Caco-2 (cell line): ENCODE data around the gene RNF214. TPM values are rescaled to one million over a fixed set of nuclear protein-coding genes. Genes with fewer than 3 reads are reported as not detected.
A peak's percentile ranks its signal among the peaks of the same experiment; 100 is the strongest.

ENCODE experiments used
- BruUV-seq: library from RNA; stranded (reverse); fragments of 400-500 nt; replicated peaks from 2 replicates; lab custom pipeline; 2021; lab: Mats Ljungman, UMichigan
- CTCF ChIA-PET: fragments of 300-600 bp; sonication (Branson Sonifier 250); formaldehyde crosslinking; loops from one replicate; lab custom pipeline; 2022; ENCODE audit warnings: antibody characterized with exemption; lab: Charles Lee
- POLR2A ChIA-PET: fragments of 300-600 bp; sonication (Branson Sonifier 250); formaldehyde crosslinking; loops from one replicate; lab custom pipeline; 2022; ENCODE audit warnings: antibody characterized with exemption; lab: Charles Lee
- DNase-seq, 2 experiments: peaks; one replicate each; pipeline versions ENCODE4 v3.0.0 to v3.0.0-alpha.2; 2020 to 2022
- H3K27me3 ChIP-seq: replicated peaks from 2 replicates; pipeline ENCODE4 v1.6.0; 2011; ENCODE audit warnings: low read length; ENCODE audit not compliant: control insufficient read depth, insufficient read depth
- H3K36me3 ChIP-seq: 2 replicates; pipeline ENCODE4 v1.5.1; 2011; ENCODE audit warnings: low read length; ENCODE audit not compliant: control insufficient read depth, insufficient read depth
- H3K4me1 ChIP-seq: fragments of 250-450 bp; sonication (Bioruptor Pico); 2 replicates; pipeline ENCODE4 v1.5.1; 2020; ENCODE audit warnings: mild to moderate bottlenecking
- H3K4me3 ChIP-seq: 2 replicates; pipeline ENCODE4 v1.5.1; 2011; ENCODE audit warnings: low read depth, mild to moderate bottlenecking, control low read depth, low read length
- H3K9me3 ChIP-seq: fragments of 250-450 bp; sonication (Bioruptor Pico); 2 replicates; pipeline ENCODE4 v1.5.1; 2020; ENCODE audit warnings: mild to moderate bottlenecking, moderate library complexity
- H3K27ac Mint-ChIP-seq: one replicate; pipeline ENCODE4 v1.8.0; 2022; ENCODE audit warnings: mixed read lengths; ENCODE audit not compliant: unreplicated experiment
- H3K27me3 Mint-ChIP-seq: one replicate; pipeline ENCODE4 v1.8.0; 2022; ENCODE audit warnings: mixed read lengths; ENCODE audit not compliant: insufficient read depth, unreplicated experiment
- H3K36me3 Mint-ChIP-seq: one replicate; pipeline ENCODE4 v1.8.0; 2022; ENCODE audit warnings: mild to moderate bottlenecking, mixed read lengths; ENCODE audit not compliant: insufficient read depth, unreplicated experiment
- H3K4me1 Mint-ChIP-seq: one replicate; pipeline ENCODE4 v1.8.0; 2022; ENCODE audit warnings: low read depth, mixed read lengths; ENCODE audit not compliant: unreplicated experiment
- H3K4me3 Mint-ChIP-seq: one replicate; pipeline ENCODE4 v1.8.0; 2022; ENCODE audit warnings: mild to moderate bottlenecking, moderate library complexity, mixed read lengths; ENCODE audit not compliant: unreplicated experiment
- H3K9me3 Mint-ChIP-seq: one replicate; pipeline ENCODE4 v1.8.0; 2022; ENCODE audit warnings: mixed read lengths; ENCODE audit not compliant: unreplicated experiment
- intact Hi-C: fragments of 100-400 bp; cut with micrococcal nuclease; formaldehyde crosslinking; loops from one replicate; pipeline ENCODE4 v1.10.0; 2022; ENCODE audit not compliant: unreplicated experiment
- total RNA-seq: library from RNA; stranded (reverse); gene quantifications from 2 replicates; pipeline ENCODE4 v1.2.3, GENCODE V29; 2022
- TF ChIP-seq, protein P1 (sequence below), 2 experiments: fragments of 200-600 bp in 1 of 2; IDR thresholded peaks; 1 replicate in 1 of 2; 2 replicates in 1 of 2; pipeline versions ENCODE4 v1.5.1 to v1.8.0; 2011 to 2022; ENCODE audit warnings: antibody characterized with exemption in 1 of 2, control low read depth in 1 of 2, inconsistent platforms in 1 of 2, low read depth in 1 of 2, low read length in 1 of 2, mild to moderate bottlenecking in 1 of 2, moderate library complexity in 1 of 2; ENCODE audit not compliant: insufficient read depth in 1 of 2, severe bottlenecking in 1 of 2, unreplicated experiment in 1 of 2

The RNF214 gene
- total RNA-seq, 1 experiment from 2014 or later: 55.8 TPM

DNA sequence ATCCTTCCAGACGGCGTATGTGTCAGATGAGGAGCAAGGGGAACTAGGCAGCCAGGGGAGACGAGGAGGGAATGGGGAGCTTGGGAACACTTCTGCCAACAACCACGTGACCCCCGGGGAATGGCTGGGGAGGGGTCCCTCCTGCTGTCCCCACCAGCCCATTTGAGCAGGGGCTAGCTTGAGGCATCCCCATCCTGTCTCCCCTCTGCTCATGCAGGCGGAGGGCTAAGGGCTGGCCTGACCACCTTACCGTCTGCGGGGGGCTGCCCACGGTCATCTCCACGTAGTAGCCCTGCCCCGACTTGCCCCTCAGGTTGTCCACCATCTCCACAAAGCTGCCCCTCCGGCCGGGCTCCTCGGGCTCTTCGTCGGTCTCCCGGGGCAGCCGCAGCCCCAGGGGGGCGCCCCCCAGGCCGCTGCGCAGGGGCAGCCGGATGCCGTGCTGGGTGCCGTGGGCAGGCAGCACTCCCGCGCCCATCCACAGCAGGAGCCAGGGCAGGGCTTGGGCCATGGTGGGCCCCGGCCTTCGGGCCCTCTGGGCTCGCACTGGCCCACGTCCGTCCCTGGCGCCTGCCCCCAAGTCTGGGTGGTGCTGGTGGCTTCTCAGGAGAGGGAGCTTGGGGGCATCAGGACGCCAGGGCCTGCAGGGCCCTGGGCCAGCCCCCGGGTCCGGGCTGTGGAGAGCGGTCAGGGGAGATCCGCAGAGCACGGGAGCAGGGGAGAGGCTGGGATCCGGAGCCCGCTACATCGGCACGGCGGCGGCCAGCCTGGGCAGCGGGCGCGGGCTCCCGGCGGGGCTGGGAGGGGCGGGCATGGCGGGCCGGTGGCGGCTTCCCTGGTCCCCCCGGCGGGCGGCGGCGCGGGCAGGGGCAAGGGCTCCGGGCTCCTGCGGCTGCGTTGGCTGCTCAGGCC is 83.1 kb downstream of the RNF214 start:
- intact Hi-C loops: loop anchor here (1.0 to 2.0 kb wide), 3 partner anchors 12 to 83 kb away; partner anchors contain the start of genes CEP164, PCSK7 and RNF214

DNA sequence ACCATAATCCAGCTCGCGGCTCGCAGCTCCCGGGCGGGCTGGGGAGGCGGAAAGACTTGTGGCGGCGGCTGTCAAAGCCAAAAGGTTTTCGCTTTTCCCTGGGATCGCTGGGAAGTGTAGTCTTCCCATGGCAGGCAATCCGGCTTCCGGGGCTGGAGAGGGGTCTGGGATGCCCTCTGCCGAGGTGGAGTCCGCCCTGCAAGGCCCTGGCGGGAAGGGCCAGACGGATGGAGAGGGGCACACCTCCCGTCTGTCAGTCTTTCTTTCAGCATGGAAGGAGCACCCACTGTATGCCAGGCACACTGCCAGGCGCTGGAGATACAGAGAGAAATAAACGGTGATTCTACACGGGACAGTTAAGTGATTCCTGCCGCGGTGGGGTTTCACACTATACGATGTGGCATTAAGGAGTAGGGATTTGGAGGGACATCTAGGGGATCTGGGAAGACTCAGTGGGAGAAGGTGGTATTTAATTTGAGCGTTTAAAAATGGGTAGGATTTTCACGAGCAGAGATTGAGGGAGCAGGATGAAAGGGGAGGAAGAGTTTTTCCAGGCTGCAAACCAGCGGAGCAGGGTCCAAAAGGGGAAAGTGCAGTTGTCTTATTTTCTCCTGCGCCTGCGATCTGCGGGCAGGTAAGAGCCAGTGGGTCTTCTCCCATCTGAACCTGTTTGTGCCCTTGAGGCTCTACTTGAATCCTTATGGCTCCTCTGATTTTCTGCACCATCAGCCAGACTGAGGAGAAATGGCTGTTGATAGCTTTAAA is 83.9 kb downstream of the RNF214 start, which contains the start of gene BACE1:
BACE1 (minus strand) TSS at position 60 of the 765 bp plus-strand sequence. CDS start 461 bp downstream, outside the sequence.
- intact Hi-C loops: loop anchor here (1.0 to 2.0 kb wide), 3 partner anchors 11 to 84 kb away; partner anchors contain the start of genes CEP164, PCSK7 and RNF214

More for the DNA sequence above, 83.1 kb downstream of the RNF214 start:
- H3K9me3 ChIP-seq: no peaks in the 10 kb centered on the region
- peaks cover 5% of the 10 kb centered on the region for H3K36me3 Mint-ChIP-seq
- no peaks in the 10 kb centered on the region for H3K27me3 ChIP-seq
- no TSS peak for BruUV-seq
- peak overlapping the region; percentile 74 for H3K4me3 Mint-ChIP-seq
- H3K27me3 Mint-ChIP-seq: no peaks in the 10 kb centered on the region
- no peak overlapping the region for H3K27ac Mint-ChIP-seq
- peak in 1 of 2 experiments; percentile 32 for DNase-seq
- peaks cover 7% of the 10 kb centered on the region for H3K4me1 ChIP-seq
- H3K9me3 Mint-ChIP-seq: no peaks in the 10 kb centered on the region
- no peaks in the 10 kb centered on the region for H3K36me3 ChIP-seq
- TF ChIP-seq, protein P1, sequence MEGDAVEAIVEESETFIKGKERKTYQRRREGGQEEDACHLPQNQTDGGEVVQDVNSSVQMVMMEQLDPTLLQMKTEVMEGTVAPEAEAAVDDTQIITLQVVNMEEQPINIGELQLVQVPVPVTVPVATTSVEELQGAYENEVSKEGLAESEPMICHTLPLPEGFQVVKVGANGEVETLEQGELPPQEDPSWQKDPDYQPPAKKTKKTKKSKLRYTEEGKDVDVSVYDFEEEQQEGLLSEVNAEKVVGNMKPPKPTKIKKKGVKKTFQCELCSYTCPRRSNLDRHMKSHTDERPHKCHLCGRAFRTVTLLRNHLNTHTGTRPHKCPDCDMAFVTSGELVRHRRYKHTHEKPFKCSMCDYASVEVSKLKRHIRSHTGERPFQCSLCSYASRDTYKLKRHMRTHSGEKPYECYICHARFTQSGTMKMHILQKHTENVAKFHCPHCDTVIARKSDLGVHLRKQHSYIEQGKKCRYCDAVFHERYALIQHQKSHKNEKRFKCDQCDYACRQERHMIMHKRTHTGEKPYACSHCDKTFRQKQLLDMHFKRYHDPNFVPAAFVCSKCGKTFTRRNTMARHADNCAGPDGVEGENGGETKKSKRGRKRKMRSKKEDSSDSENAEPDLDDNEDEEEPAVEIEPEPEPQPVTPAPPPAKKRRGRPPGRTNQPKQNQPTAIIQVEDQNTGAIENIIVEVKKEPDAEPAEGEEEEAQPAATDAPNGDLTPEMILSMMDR (IDR thresholded peaks at IDR 0.05; ENCODE audit: insufficient read depth in 1 of 2, low read depth in 1 of 2, low read length in 1 of 2, severe bottlenecking in 1 of 2, unreplicated experiment in 1 of 2): no peak
- POLR2A ChIA-PET: interaction anchor here (0.7 kb wide), 1 partner anchor 12 kb away, joined by 8 read pairs; the partner anchor contains the start of gene CEP164
- H3K4me3 ChIP-seq: peak overlapping the region; percentile 70
- CTCF ChIA-PET: interaction anchor here (0.8 to 1.8 kb wide), 2 partner anchors 12 to 502 kb away, joined by 4 to 6 read pairs; partner anchors contain the start of gene CEP164
- peaks cover 7% of the 10 kb centered on the region for H3K4me1 Mint-ChIP-seq

More for the DNA sequence above, 83.9 kb downstream of the RNF214 start, which contains the start of gene BACE1:
- peaks cover 7% of the 10 kb centered on the region for H3K4me1 ChIP-seq
- no TSS peak for BruUV-seq
- POLR2A ChIA-PET: interaction anchor here (0.7 kb wide), 1 partner anchor 11 kb away, joined by 8 read pairs; the partner anchor contains the start of gene CEP164
- Mint-ChIP-seq H3K27ac (no peak within 1 kb of the TSS), H3K36me3 (peaks cover 2% of the 10 kb centered on the region), H3K27me3 (no peaks in the 10 kb centered on the region), H3K9me3 (no peaks in the 10 kb centered on the region), H3K4me3 (peak within 1 kb of the TSS; percentile 74), H3K4me1 (peaks cover 7% of the 10 kb centered on the region)
- no peaks in the 10 kb centered on the region for H3K27me3 ChIP-seq
- TF ChIP-seq, protein P1 (IDR thresholded peaks at IDR 0.05; ENCODE audit: insufficient read depth in 1 of 2, low read depth in 1 of 2, low read length in 1 of 2, severe bottlenecking in 1 of 2, unreplicated experiment in 1 of 2): peak; percentile 50 to 83
- CTCF ChIA-PET: interaction anchor here (0.8 to 1.8 kb wide), 3 partner anchors 11 to 503 kb away, joined by 3 to 6 read pairs (median 4); partner anchors contain the start of gene CEP164
- no peaks in the 10 kb centered on the region for H3K36me3 ChIP-seq
- peak; percentile 94 to 95 for DNase-seq
- peak within 1 kb of the TSS; percentile 70 for H3K4me3 ChIP-seq
- H3K9me3 ChIP-seq: no peaks in the 10 kb centered on the region; the same call in 1 of the 2 replicates
